Measurements from ENCODE around the gene CRY2. TPM values are rescaled to one million over a fixed set of nuclear protein-coding genes. Genes with fewer than 3 reads are reported as not detected.

CRY2 gene
- total RNA-seq, 6 donors from 2014 or later = 51.1 to 103 (median 63.2) TPM

- no peaks in the 10 kb centered on the region for H3K9me3 ChIP-seq
- H3K4me3 ChIP-seq = no peak overlapping the region
- H3K36me3 ChIP-seq = peaks cover 10 to 45% (median 35%) of the 10 kb centered on the region in 4 donors
- no peak for DNase-seq
- no peaks in the 10 kb centered on the region for H3K27me3 ChIP-seq
- ATAC-seq (ENCODE audit: low FRiP score in 2 of 2) = no peak
- WGBS, 2 donors = 85 to 92% methylated on average over 6 to 7 of the region's 7 CpGs
- no peak for TF ChIP-seq EP300 (IDR thresholded peaks at IDR 0.05)
- no peak for TF ChIP-seq CTCF (IDR thresholded peaks at IDR 0.05)
- no peak for TF ChIP-seq POLR2A (IDR thresholded peaks at IDR 0.05)
- TF ChIP-seq POLR2AphosphoS5 (IDR thresholded peaks at IDR 0.05) = no peak
- H3K4me1 ChIP-seq = peaks cover 4 to 23% (median 6%) of the 10 kb centered on the region in 4 donors
- no peak overlapping the region for H3K27ac ChIP-seq
Observed at GRCh38 chr11:45812581-45813548, 34.4 kb upstream of the CRY2 start.

GRCh38 chr11:45815747-45816146, 31.5 kb upstream of the CRY2 start:
- ATAC-seq (ENCODE audit: low FRiP score in 2 of 2) = no peak

DNA sequence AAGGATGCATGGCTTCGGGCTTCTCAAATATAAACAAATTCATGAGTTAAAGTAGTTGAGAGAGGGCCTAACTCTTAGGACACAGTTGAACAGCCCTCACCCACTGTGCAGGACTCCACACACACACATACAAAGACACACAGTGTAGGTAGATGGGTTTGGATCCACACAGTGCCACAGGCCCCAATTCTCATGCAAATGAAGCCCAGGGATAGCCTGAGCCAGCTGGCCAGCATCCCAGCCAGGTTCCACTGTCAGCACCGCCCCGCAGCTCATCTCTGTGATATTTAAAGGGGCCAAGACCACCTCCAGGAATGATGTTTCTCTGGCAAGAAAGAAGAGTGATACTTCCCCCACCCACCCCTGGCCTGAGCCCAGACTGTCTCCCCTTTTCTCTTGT, 30.7 kb upstream of the CRY2 start:
- TF ChIP-seq POLR2A (IDR thresholded peaks at IDR 0.05) (no peak), CTCF (IDR thresholded peaks at IDR 0.05) (no peak), POLR2AphosphoS5 (IDR thresholded peaks at IDR 0.05) (no peak), EP300 (IDR thresholded peaks at IDR 0.05) (no peak)
- WGBS, 2 donors = 69 to 74% methylated on average over 3 of the region's 3 CpGs
- DNase-seq (no peak), ATAC-seq (ENCODE audit: low FRiP score in 2 of 2) (no peak)
- Histone ChIP-seq H3K27me3 (no peaks in the 10 kb centered on the region), H3K36me3 (peaks cover 1 to 12% (median 9%) of the 10 kb centered on the region in 4 donors), H3K9me3 (no peaks in the 10 kb centered on the region), H3K27ac (no peak overlapping the region), H3K4me1 (no peaks in the 10 kb centered on the region), H3K4me3 (no peak overlapping the region)

More at GRCh38 chr11:45815747-45816146, 31.5 kb upstream of the CRY2 start:
- no peak for DNase-seq
- WGBS, 2 donors = 63 to 95% methylated on average over 3 of the region's 3 CpGs
- H3K27me3 ChIP-seq = no peaks in the 10 kb centered on the region
- H3K27ac ChIP-seq = no peak overlapping the region
- no peaks in the 10 kb centered on the region for H3K9me3 ChIP-seq
- no peak for TF ChIP-seq CTCF (IDR thresholded peaks at IDR 0.05)
- TF ChIP-seq POLR2AphosphoS5 (IDR thresholded peaks at IDR 0.05) = no peak
- TF ChIP-seq POLR2A (IDR thresholded peaks at IDR 0.05) = no peak
- no peak for TF ChIP-seq EP300 (IDR thresholded peaks at IDR 0.05)
- no peaks in the 10 kb centered on the region for H3K4me1 ChIP-seq
- no peak overlapping the region for H3K4me3 ChIP-seq
- peaks cover 10 to 21% (median 18%) of the 10 kb centered on the region in 4 donors for H3K36me3 ChIP-seq

DNA sequence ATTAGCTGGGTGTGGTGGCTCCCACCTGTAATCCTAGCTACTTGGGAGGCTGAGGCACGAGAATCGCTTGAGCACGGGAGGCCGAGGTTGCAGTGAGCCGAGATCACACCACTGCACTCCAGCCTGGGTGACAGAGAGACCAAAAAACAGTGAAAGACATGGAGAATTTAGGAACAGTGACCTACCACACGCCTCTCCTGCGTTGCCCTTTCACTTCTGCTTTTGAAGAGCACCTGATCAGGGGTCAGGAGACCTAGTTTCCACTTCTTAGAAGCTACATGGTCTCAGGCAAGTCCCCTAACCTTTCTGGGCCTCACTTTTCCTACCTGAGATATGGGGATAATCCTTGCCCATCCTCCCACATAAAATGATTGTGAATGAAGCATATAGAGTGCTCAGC, 30.1 kb upstream of the CRY2 start:
- DNase-seq (no peak), ATAC-seq (ENCODE audit: low FRiP score in 2 of 2) (no peak)
- Histone ChIP-seq H3K36me3 (peaks cover 0 to 7% (median 3%) of the 10 kb centered on the region in 4 donors), H3K27ac (no peak overlapping the region), H3K9me3 (no peaks in the 10 kb centered on the region), H3K4me1 (no peaks in the 10 kb centered on the region), H3K4me3 (no peak overlapping the region), H3K27me3 (no peaks in the 10 kb centered on the region)
- TF ChIP-seq CTCF (IDR thresholded peaks at IDR 0.05) (no peak), EP300 (IDR thresholded peaks at IDR 0.05) (no peak), POLR2AphosphoS5 (IDR thresholded peaks at IDR 0.05) (no peak), POLR2A (IDR thresholded peaks at IDR 0.05) (no peak)
- WGBS, 2 donors = 90 to 95% methylated on average over 7 of the region's 7 CpGs
